ENCODE results near the gene TEX44.

Gene TEX44

GRCh38 chr2:231590614-231591013 is 2.0 kb upstream of the TEX44 start:
- Histone ChIP-seq H3K4me3 (replicated peaks; ENCODE audit: low read depth, low read length) (no peak overlapping the region), H3K36me3 (ENCODE audit: control insufficient read depth, insufficient read depth, low read length) (no peaks in the 10 kb centered on the region), H3K27me3 (replicated peaks; ENCODE audit: control insufficient read depth, insufficient read depth, low read length) (no peaks in the 10 kb centered on the region)
- TF ChIP-seq CTCF (IDR thresholded peaks at IDR 0.05; ENCODE audit: insufficient read depth, low read length, poor library complexity, severe bottlenecking), result no peak
- no peak for DNase-seq (ENCODE audit: extremely low read depth, insufficient read length)

- no peak for DNase-seq (ENCODE audit: extremely low read depth, insufficient read length)
- no peak for TF ChIP-seq CTCF (IDR thresholded peaks at IDR 0.05; ENCODE audit: insufficient read depth, low read length, poor library complexity, severe bottlenecking)
- Histone ChIP-seq H3K4me3 (replicated peaks; ENCODE audit: low read depth, low read length) (no peak overlapping the region), H3K27me3 (replicated peaks; ENCODE audit: control insufficient read depth, insufficient read depth, low read length) (no peaks in the 10 kb centered on the region), H3K36me3 (ENCODE audit: control insufficient read depth, insufficient read depth, low read length) (no peaks in the 10 kb centered on the region)
Measured at GRCh38 chr2:231593666-231594065, 1.0 kb downstream of the TEX44 start.

- TF ChIP-seq CTCF (IDR thresholded peaks at IDR 0.05; ENCODE audit: insufficient read depth, low read length, poor library complexity, severe bottlenecking), result no peak
- peak; percentile 82 for DNase-seq (ENCODE audit: extremely low read depth, insufficient read length)
- H3K4me3 ChIP-seq (replicated peaks; ENCODE audit: low read depth, low read length), result no peak overlapping the region
- H3K27me3 ChIP-seq (replicated peaks; ENCODE audit: control insufficient read depth, insufficient read depth, low read length), result no peaks in the 10 kb centered on the region
- H3K36me3 ChIP-seq (ENCODE audit: control insufficient read depth, insufficient read depth, low read length), result no peaks in the 10 kb centered on the region
Measured at GRCh38 chr2:231597014-231597611, 4.4 kb downstream of the TEX44 start.

GRCh38 chr2:231597627-231598026 is 5.0 kb downstream of the TEX44 start:
- no peak for TF ChIP-seq CTCF (IDR thresholded peaks at IDR 0.05; ENCODE audit: insufficient read depth, low read length, poor library complexity, severe bottlenecking)
- Histone ChIP-seq H3K4me3 (replicated peaks; ENCODE audit: low read depth, low read length) (no peak overlapping the region), H3K36me3 (ENCODE audit: control insufficient read depth, insufficient read depth, low read length) (no peaks in the 10 kb centered on the region), H3K27me3 (replicated peaks; ENCODE audit: control insufficient read depth, insufficient read depth, low read length) (no peaks in the 10 kb centered on the region)
- DNase-seq (ENCODE audit: extremely low read depth, insufficient read length), result no peak

- no peaks in the 10 kb centered on the region for H3K36me3 ChIP-seq (ENCODE audit: control insufficient read depth, insufficient read depth, low read length)
- no peak for DNase-seq (ENCODE audit: extremely low read depth, insufficient read length)
- TF ChIP-seq CTCF (IDR thresholded peaks at IDR 0.05; ENCODE audit: insufficient read depth, low read length, poor library complexity, severe bottlenecking), result no peak
- H3K4me3 ChIP-seq (replicated peaks; ENCODE audit: low read depth, low read length), result no peak overlapping the region
- no peaks in the 10 kb centered on the region for H3K27me3 ChIP-seq (replicated peaks; ENCODE audit: control insufficient read depth, insufficient read depth, low read length)
Measured at GRCh38 chr2:231600619-231601355, 8.1 kb downstream of the TEX44 start.

All from GM06990 (cell line).